ENCODE data around the gene HOGA1.
A peak's percentile ranks its signal among the peaks of the same experiment; 100 is the strongest.
"Not testable (repeated sequence)": the region's sequence is repeated elsewhere in the genome, so short reads cannot be mapped to it uniquely, and the experiment has no call there.

Gene HOGA1

DNA sequence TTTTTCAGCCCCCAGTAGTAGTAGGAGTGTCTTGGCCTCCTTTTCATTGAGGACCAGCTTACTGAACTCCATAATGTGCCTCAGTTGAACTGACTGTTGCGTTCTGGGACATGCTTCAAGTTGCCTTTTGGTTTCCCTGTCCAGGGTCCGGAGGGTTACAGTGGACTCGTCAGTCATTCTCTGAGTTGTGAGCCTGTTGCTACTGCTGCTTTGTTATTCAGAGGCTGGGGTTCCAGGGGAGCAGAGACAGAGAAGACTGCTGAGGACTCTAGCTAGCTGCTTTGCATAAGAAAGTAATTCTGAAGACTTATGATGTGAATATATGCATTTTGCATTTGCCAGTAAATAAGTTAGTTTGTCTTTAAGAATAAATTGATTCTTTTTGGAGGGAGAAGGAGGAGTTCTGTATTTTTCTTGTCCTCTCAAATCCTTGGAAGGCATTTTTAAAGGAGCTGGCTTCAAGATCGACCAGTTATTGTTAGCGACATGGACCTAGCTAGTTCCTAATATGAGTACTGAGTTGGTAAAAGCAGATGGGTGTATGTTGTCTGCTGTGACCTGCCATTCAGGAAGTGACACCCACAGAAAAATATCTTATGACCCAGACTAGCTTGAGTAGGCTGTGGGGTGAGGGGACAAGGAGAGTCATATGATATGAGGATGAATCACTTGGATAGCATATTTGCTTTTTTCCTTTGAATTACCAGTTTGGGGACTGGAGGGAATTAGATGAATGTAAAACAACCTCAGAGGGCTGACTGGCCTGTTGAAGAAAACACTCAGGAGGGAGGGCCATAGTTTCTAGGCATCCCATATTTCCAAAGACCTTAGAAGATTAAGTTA is 64.6 kb downstream of the HOGA1 start:
- peak; percentile 17 to 33 for DNase-seq (ENCODE audit: low read depth in 2 of 2)

DNA sequence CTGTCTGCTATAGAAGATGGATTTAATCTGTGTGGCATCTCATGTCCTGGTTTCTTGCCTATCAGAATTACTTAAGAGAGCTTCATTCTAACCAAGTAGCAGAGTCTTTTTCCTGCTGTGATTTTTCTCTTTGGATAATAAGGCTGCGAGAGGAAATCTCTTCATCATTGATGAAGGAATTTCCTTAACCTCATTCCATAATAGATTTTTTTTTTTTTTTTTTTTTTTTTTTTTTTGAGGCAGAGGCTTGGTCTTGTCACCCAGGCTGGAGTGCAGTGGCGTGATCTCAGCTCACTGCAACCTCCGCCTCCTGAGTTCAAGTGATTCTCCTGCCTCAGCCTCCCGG is 65.2 kb downstream of the HOGA1 start:
- not testable (repeated sequence) for DNase-seq (ENCODE audit: low read depth in 2 of 2)

- DNase-seq (ENCODE audit: low read depth in 2 of 2): no peak
These were observed 66.5 kb downstream of the HOGA1 start for GRCh38 chr10:97650726-97651125.

- no peak for DNase-seq (ENCODE audit: low read depth in 2 of 2)
These were observed 67.6 kb downstream of the HOGA1 start for GRCh38 chr10:97651773-97652172.

DNA sequence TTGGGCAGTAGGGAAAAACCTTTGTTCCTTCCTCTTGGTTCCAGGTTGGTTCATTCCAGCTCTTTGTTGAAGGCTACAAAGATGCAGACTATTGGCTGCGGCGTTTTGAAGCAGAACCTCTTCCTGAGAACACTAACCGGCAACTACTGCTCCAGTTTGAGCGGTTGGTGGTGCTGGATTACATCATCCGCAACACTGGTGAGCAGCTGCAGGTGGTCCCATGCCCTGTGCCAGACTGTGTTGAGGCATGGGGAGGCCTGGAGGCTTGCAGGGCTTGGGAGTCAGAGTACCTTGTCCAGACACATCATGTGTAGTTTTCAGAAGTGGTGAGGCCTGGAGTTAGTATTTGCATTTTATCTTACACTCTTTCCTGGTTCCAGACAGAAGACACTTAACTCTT is 72.6 kb downstream of the HOGA1 start:
- no peak for DNase-seq (ENCODE audit: low read depth in 2 of 2)

- no peak for DNase-seq (ENCODE audit: low read depth in 2 of 2)
These were observed 75.4 kb downstream of the HOGA1 start for GRCh38 chr10:97659589-97659988.
